Keratinocyte (primary cell): ENCODE data around the gene GLIS2.

Experiments
- EZH2 ChIP-seq: IDR thresholded peaks from one replicate; pipeline ENCODE4 v1.6.1; 2012; ENCODE audit warnings: inconsistent platforms, mild to moderate bottlenecking, low read length, moderate library complexity
- TF ChIP-seq, protein P1 (sequence below), 3 experiments: IDR thresholded peaks in 1 of 3; conservative IDR thresholded peaks in 1 of 3; optimal IDR thresholded peaks in 1 of 3; 2 replicates in 2 of 3; 3 replicates in 1 of 3; pipeline versions ENCODE3 to v1.5.1; 2011; ENCODE audit warnings: low read length in 3 of 3, mild to moderate bottlenecking in 3 of 3, moderate library complexity in 2 of 3, control low read depth in 1 of 3, inconsistent platforms in 1 of 3; ENCODE audit not compliant: insufficient read depth in 2 of 3; ENCODE audit errors: extremely low read depth in 1 of 3

DNA sequence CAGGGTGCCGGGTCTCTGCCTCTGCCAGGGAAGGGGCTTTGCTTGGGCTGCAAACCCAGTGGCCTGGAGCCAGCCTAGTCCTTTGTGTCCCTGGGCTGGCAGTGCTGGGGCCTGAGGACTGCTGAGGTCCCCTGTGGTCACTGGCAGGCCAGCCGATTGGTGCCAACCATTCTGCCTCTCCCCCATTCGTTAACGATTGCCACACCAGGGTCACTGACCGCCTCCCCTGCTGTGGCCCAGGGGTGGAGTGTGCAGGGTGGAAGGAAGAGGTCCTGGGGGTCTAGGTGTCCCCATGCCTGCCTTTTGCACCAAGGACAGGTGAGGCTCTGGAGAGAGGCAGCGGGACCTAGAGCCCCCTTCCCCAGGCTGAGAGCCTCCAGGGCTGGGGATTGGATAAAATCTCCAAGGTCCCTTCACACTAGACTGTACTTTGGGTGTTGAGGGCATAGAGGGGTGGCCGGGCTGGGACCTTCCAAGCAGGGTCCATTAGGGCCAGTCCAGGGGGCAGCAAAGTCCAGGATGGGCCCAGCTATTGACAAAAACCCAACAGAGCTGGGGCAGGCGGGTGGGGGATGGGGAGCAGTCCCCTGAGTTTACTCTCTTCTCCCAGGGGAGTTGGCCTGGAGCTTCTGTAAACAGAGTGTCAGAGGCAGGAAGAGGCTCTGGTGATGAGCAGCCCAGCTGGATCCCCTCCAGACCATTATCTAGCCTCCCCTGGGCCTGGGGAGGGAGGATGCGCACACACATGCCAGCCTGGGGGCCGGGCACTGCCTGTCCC, 56.9 kb downstream of the GLIS2 start:
- TF ChIP-seq, protein P1, sequence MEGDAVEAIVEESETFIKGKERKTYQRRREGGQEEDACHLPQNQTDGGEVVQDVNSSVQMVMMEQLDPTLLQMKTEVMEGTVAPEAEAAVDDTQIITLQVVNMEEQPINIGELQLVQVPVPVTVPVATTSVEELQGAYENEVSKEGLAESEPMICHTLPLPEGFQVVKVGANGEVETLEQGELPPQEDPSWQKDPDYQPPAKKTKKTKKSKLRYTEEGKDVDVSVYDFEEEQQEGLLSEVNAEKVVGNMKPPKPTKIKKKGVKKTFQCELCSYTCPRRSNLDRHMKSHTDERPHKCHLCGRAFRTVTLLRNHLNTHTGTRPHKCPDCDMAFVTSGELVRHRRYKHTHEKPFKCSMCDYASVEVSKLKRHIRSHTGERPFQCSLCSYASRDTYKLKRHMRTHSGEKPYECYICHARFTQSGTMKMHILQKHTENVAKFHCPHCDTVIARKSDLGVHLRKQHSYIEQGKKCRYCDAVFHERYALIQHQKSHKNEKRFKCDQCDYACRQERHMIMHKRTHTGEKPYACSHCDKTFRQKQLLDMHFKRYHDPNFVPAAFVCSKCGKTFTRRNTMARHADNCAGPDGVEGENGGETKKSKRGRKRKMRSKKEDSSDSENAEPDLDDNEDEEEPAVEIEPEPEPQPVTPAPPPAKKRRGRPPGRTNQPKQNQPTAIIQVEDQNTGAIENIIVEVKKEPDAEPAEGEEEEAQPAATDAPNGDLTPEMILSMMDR (optimal IDR thresholded peaks at IDR 0.05 in 1 of 3, IDR thresholded peaks at IDR 0.05 in 1 of 3, conservative IDR thresholded peaks at IDR 0.05 in 1 of 3; ENCODE audit: extremely low read depth in 1 of 3, insufficient read depth in 2 of 3, low read length in 3 of 3) = no peak
- no peak for TF ChIP-seq EZH2
